ENCODE measurements around the gene BRAT1. TPM values are rescaled to one million over a fixed set of nuclear protein-coding genes. Genes with fewer than 3 reads are reported as not detected.

BRAT1 gene
- total RNA-seq, 1 donor from 2014 or later, result 30.5 TPM

DNA sequence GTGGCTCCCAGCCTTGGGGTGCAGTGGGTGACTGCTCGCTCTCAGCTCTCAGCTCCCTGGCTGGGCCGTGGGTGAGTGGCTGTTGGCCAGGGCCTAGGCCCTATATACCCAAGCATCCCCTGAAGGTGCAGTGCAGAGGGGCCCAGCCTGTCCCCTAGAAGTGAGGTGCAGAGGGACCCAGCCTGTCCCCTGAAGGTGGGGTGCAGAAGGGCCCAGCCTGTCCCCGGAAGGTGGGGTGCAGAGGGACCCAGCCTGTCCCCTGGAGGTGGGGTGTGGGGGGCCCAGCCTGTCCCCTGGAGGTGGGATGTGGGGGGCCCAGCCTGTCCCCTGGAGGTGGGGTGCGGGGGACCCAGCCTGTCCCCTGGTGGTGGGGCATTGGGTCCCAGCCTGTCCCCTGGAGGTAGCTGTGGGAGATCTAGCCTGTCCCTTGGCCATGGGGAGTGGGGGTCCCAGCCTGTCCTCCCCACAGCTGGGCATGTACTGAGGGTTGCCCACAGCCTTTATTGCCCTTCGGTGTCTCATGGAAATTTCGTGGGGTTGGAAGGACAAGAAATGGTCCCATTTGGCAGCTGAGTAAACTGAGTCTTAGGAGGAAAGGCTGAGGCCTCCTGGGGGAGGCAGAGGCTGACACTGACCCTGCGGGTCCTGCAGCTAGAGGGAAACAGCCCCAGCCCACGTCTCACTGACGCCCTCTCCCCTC, 53.2 kb downstream of the BRAT1 start:
- Mint-ChIP-seq H3K27ac (ENCODE audit: unreplicated experiment) (no peak overlapping the region), H3K27me3 (ENCODE audit: unreplicated experiment) (peaks cover 5% of the 10 kb centered on the region), H3K36me3 (ENCODE audit: unreplicated experiment) (no peaks in the 10 kb centered on the region), H3K9me3 (ENCODE audit: unreplicated experiment) (peaks cover 2% of the 10 kb centered on the region), H3K4me1 (ENCODE audit: low read depth, unreplicated experiment) (no peaks in the 10 kb centered on the region), H3K4me3 (ENCODE audit: unreplicated experiment) (no peak overlapping the region)
- TF ChIP-seq, protein P1, sequence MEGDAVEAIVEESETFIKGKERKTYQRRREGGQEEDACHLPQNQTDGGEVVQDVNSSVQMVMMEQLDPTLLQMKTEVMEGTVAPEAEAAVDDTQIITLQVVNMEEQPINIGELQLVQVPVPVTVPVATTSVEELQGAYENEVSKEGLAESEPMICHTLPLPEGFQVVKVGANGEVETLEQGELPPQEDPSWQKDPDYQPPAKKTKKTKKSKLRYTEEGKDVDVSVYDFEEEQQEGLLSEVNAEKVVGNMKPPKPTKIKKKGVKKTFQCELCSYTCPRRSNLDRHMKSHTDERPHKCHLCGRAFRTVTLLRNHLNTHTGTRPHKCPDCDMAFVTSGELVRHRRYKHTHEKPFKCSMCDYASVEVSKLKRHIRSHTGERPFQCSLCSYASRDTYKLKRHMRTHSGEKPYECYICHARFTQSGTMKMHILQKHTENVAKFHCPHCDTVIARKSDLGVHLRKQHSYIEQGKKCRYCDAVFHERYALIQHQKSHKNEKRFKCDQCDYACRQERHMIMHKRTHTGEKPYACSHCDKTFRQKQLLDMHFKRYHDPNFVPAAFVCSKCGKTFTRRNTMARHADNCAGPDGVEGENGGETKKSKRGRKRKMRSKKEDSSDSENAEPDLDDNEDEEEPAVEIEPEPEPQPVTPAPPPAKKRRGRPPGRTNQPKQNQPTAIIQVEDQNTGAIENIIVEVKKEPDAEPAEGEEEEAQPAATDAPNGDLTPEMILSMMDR (IDR thresholded peaks at IDR 0.05; ENCODE audit: partially characterized antibody, unreplicated experiment), result no peak
- DNase-seq, result no peak

- Mint-ChIP-seq H3K4me3 (ENCODE audit: unreplicated experiment) (no peak overlapping the region), H3K27ac (ENCODE audit: unreplicated experiment) (no peak overlapping the region), H3K27me3 (ENCODE audit: unreplicated experiment) (peaks cover 5% of the 10 kb centered on the region), H3K4me1 (ENCODE audit: low read depth, unreplicated experiment) (peaks cover 5% of the 10 kb centered on the region), H3K9me3 (ENCODE audit: unreplicated experiment) (peaks cover 4% of the 10 kb centered on the region), H3K36me3 (ENCODE audit: unreplicated experiment) (no peaks in the 10 kb centered on the region)
- DNase-seq, result no peak
- TF ChIP-seq, protein P1 (IDR thresholded peaks at IDR 0.05; ENCODE audit: partially characterized antibody, unreplicated experiment), result no peak
Observed at GRCh38 chr7:2500701-2501100, 54.6 kb downstream of the BRAT1 start.

GRCh38 chr7:2499719-2500430, 55.4 kb downstream of the BRAT1 start:
- Mint-ChIP-seq H3K27me3 (ENCODE audit: unreplicated experiment) (peaks cover 5% of the 10 kb centered on the region), H3K4me3 (ENCODE audit: unreplicated experiment) (no peak overlapping the region), H3K36me3 (ENCODE audit: unreplicated experiment) (no peaks in the 10 kb centered on the region), H3K9me3 (ENCODE audit: unreplicated experiment) (peaks cover 4% of the 10 kb centered on the region), H3K4me1 (ENCODE audit: low read depth, unreplicated experiment) (peaks cover 5% of the 10 kb centered on the region), H3K27ac (ENCODE audit: unreplicated experiment) (no peak overlapping the region)
- TF ChIP-seq, protein P1 (IDR thresholded peaks at IDR 0.05; ENCODE audit: partially characterized antibody, unreplicated experiment), result no peak
- no peak for DNase-seq

DNA sequence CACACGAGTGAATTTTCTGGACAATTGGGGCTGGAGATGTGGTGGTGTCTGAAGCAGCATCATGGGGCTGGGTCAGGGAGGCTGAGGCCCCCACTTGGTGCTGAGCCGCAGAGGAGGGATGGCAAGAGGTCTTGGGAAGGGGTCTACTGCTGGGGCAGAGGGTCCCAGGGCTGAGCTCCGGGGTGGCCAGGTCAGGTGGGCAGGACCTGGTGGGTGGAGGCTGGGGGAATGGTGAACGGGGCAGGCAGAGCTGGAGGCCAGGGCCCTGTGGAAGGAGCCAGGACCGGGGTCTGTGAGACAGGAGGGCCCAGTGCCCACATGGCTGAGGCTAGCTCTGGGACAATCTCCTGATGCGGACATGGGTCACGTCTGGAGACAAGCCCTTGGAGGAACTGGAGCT, 56.1 kb downstream of the BRAT1 start:
- Mint-ChIP-seq H3K36me3 (ENCODE audit: unreplicated experiment) (no peaks in the 10 kb centered on the region), H3K4me3 (ENCODE audit: unreplicated experiment) (no peak overlapping the region), H3K4me1 (ENCODE audit: low read depth, unreplicated experiment) (peaks cover 5% of the 10 kb centered on the region), H3K27me3 (ENCODE audit: unreplicated experiment) (peaks cover 5% of the 10 kb centered on the region), H3K9me3 (ENCODE audit: unreplicated experiment) (peaks cover 4% of the 10 kb centered on the region), H3K27ac (ENCODE audit: unreplicated experiment) (no peak overlapping the region)
- TF ChIP-seq, protein P1 (IDR thresholded peaks at IDR 0.05; ENCODE audit: partially characterized antibody, unreplicated experiment), result no peak
- DNase-seq, result no peak

DNA sequence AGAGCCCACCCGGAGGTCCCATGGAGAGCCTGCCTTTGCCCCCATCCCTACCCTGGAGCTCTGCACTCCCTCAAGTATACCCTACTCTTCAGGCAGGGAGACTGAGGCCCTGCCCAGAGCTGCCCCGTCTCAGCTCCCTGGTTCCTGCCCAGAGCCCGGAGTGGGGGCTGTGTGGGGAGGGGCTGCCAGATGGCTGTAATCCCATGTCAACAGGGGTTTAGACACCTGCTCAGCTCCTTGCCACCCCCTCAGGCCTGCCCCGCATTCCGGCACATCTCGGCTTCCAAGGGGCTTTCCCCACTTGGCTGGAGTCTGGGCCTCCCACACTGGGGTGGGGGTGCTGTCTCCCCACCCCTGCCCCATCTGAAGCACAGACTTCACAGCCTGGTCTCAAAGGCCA, 56.6 kb downstream of the BRAT1 start:
- H3K27me3 Mint-ChIP-seq (ENCODE audit: unreplicated experiment), result peaks cover 5% of the 10 kb centered on the region
- peaks cover 5% of the 10 kb centered on the region for H3K4me1 Mint-ChIP-seq (ENCODE audit: low read depth, unreplicated experiment)
- TF ChIP-seq, protein P1 (IDR thresholded peaks at IDR 0.05; ENCODE audit: partially characterized antibody, unreplicated experiment), result no peak
- no peak overlapping the region for H3K4me3 Mint-ChIP-seq (ENCODE audit: unreplicated experiment)
- no peak overlapping the region for H3K27ac Mint-ChIP-seq (ENCODE audit: unreplicated experiment)
- no peaks in the 10 kb centered on the region for H3K36me3 Mint-ChIP-seq (ENCODE audit: unreplicated experiment)
- H3K9me3 Mint-ChIP-seq (ENCODE audit: unreplicated experiment), result peaks cover 2% of the 10 kb centered on the region
- no peak for DNase-seq
